H9 (cell line): ENCODE data around the gene KEL. TPM values are rescaled to one million over a fixed set of nuclear protein-coding genes. Genes with fewer than 3 reads are reported as not detected.

Experiments used
- DNase-seq: peaks from one replicate; pipeline ENCODE4 v3.0.0-alpha.2; 2017
- H2AFZ ChIP-seq: one replicate; pipeline ENCODE4 v1.6.1; 2013; ENCODE audit warnings: mild to moderate bottlenecking, low read length, control low read depth, moderate library complexity
- H2AK5ac ChIP-seq: 2 replicates; pipeline ENCODE4 v1.6.1; 2013; ENCODE audit warnings: low read length, control low read depth, mixed read lengths; ENCODE audit not compliant: insufficient read length
- H2BK120ac ChIP-seq: one replicate; pipeline ENCODE4 v1.6.1; 2013; ENCODE audit warnings: low read depth, mild to moderate bottlenecking, low read length, control low read depth, inconsistent platforms; ENCODE audit not compliant: poor library complexity, severe bottlenecking
- H2BK12ac ChIP-seq: 2 replicates; pipeline ENCODE4 v1.6.1; 2013; ENCODE audit warnings: low read length, control low read depth, mixed read lengths, low read depth; ENCODE audit not compliant: insufficient read length
- H2BK15ac ChIP-seq: 2 replicates; pipeline ENCODE4 v1.6.1; 2013; ENCODE audit warnings: low read depth, low read length, control low read depth
- H2BK20ac ChIP-seq: one replicate; pipeline ENCODE4 v1.6.1; 2013; ENCODE audit warnings: low read depth, mild to moderate bottlenecking, low read length, control low read depth, inconsistent platforms; ENCODE audit not compliant: poor library complexity, severe bottlenecking
- H2BK5ac ChIP-seq: 2 replicates; pipeline ENCODE4 v1.6.1; 2013; ENCODE audit warnings: low read length, control low read depth, mixed read lengths; ENCODE audit not compliant: insufficient read length
- H3K14ac ChIP-seq: 2 replicates; pipeline ENCODE4 v1.6.1; 2013; ENCODE audit warnings: low read length, control low read depth; ENCODE audit not compliant: insufficient read depth
- H3K18ac ChIP-seq: 2 replicates; pipeline ENCODE4 v1.6.1; 2013; ENCODE audit warnings: low read depth, mild to moderate bottlenecking, mixed read lengths, low read length, control low read depth; ENCODE audit not compliant: insufficient read length
- H3K23ac ChIP-seq: 2 replicates; pipeline ENCODE4 v1.6.1; 2013; ENCODE audit warnings: low read length, control low read depth, mixed read lengths, low read depth; ENCODE audit not compliant: insufficient read length
- H3K23me2 ChIP-seq: 2 replicates; pipeline ENCODE4 v1.6.1; 2013; ENCODE audit warnings: low read depth, mild to moderate bottlenecking, mixed read lengths, low read length, control low read depth; ENCODE audit not compliant: insufficient read length, poor library complexity, severe bottlenecking
- H3K27ac ChIP-seq: 2 replicates; pipeline ENCODE4 v1.5.1; 2013; ENCODE audit warnings: low read length, control low read depth, mixed read lengths, low read depth; ENCODE audit not compliant: insufficient read length
- H3K27me3 ChIP-seq: 2 replicates; pipeline ENCODE4 v1.6.1; 2013; ENCODE audit warnings: low read length, control low read depth, inconsistent platforms; ENCODE audit not compliant: insufficient read depth
- H3K4ac ChIP-seq: 2 replicates; pipeline ENCODE4 v1.6.1; 2013; ENCODE audit warnings: low read depth, mild to moderate bottlenecking, control low read depth, inconsistent platforms, low read length, moderate library complexity
- H3K4me1 ChIP-seq: 2 replicates; pipeline ENCODE4 v1.6.1; 2013; ENCODE audit warnings: low read length, control low read depth, inconsistent platforms; ENCODE audit not compliant: insufficient read depth
- H3K4me2 ChIP-seq: 2 replicates; pipeline ENCODE4 v1.6.1; 2013; ENCODE audit warnings: low read length, control low read depth, mixed read lengths; ENCODE audit not compliant: insufficient read length, insufficient read depth
- H3K56ac ChIP-seq: 2 replicates; pipeline ENCODE4 v1.6.1; 2013; ENCODE audit warnings: low read depth, mild to moderate bottlenecking, mixed read lengths, low read length, control low read depth; ENCODE audit not compliant: insufficient read length
- H3K79me1 ChIP-seq: 2 replicates; pipeline ENCODE4 v1.6.1; 2013; ENCODE audit warnings: low read depth, mild to moderate bottlenecking, moderate library complexity, low read length, control low read depth, inconsistent platforms; ENCODE audit not compliant: insufficient read depth, poor library complexity, severe bottlenecking
- H3K79me2 ChIP-seq: 2 replicates; pipeline ENCODE4 v1.6.1; 2013; ENCODE audit warnings: low read length, control low read depth, inconsistent platforms; ENCODE audit not compliant: insufficient read depth
- H3K9ac ChIP-seq: 2 replicates; pipeline ENCODE4 v1.6.1; 2013; ENCODE audit warnings: low read length, control low read depth, mixed read lengths; ENCODE audit not compliant: insufficient read length; ENCODE audit errors: extremely low read depth
- H3K9me3 ChIP-seq: one replicate; pipeline ENCODE4 v1.6.1; 2013; ENCODE audit warnings: low read depth, low read length, inconsistent platforms; ENCODE audit not compliant: control insufficient read depth
- H3T11ph ChIP-seq: one replicate; pipeline ENCODE4 v1.6.1; 2013; ENCODE audit warnings: mild to moderate bottlenecking, low read length, control low read depth, inconsistent platforms
- H4K20me1 ChIP-seq: one replicate; pipeline ENCODE4 v1.6.1; 2013; ENCODE audit not compliant: control insufficient read depth, insufficient read length, insufficient read depth
- H4K5ac ChIP-seq: 2 replicates; pipeline ENCODE4 v1.6.1; 2013; ENCODE audit warnings: low read depth, mild to moderate bottlenecking, mixed read lengths, low read length, control low read depth; ENCODE audit not compliant: insufficient read length
- H4K8ac ChIP-seq: replicated peaks from 2 replicates; pipeline ENCODE4 v1.6.1; 2013; ENCODE audit warnings: low read length, control low read depth, mixed read lengths, low read depth; ENCODE audit not compliant: insufficient read length
- H4K91ac ChIP-seq: 2 replicates; pipeline ENCODE4 v1.6.1; 2013; ENCODE audit warnings: low read depth, mild to moderate bottlenecking, moderate library complexity, mixed read lengths, low read length, control low read depth; ENCODE audit not compliant: insufficient read length
- H3K27ac Mint-ChIP-seq, 3 experiments: 2 replicates in 2 of 3; 3 replicates in 1 of 3; pipeline ENCODE4 v1.8.0; 2020 to 2021; ENCODE audit warnings: mixed read lengths in 3 of 3, mild to moderate bottlenecking in 1 of 3, moderate library complexity in 1 of 3
- H3K27me3 Mint-ChIP-seq: 2 replicates; pipeline ENCODE4 v1.8.0; 2021; ENCODE audit warnings: low read depth, mild to moderate bottlenecking, moderate library complexity, mixed read lengths
- H3K36me3 Mint-ChIP-seq, 3 experiments: 2 replicates in 2 of 3; 3 replicates in 1 of 3; pipeline ENCODE4 v1.8.0; 2020 to 2021; ENCODE audit warnings: low read depth in 3 of 3, mixed read lengths in 3 of 3; ENCODE audit not compliant: insufficient read depth in 1 of 3
- H3K4me1 Mint-ChIP-seq, 2 experiments: 2 replicates each; pipeline ENCODE4 v1.8.0; 2020; ENCODE audit warnings: mixed read lengths in 2 of 2
- H3K4me3 Mint-ChIP-seq, 2 experiments: 2 replicates in 1 of 2; 3 replicates in 1 of 2; pipeline ENCODE4 v1.8.0; 2020 to 2021; ENCODE audit warnings: mild to moderate bottlenecking in 2 of 2, mixed read lengths in 2 of 2, moderate library complexity in 1 of 2
- H3K9me3 Mint-ChIP-seq, 2 experiments: 2 replicates in 1 of 2; 3 replicates in 1 of 2; pipeline ENCODE4 v1.8.0; 2020; ENCODE audit warnings: mild to moderate bottlenecking in 2 of 2, mixed read lengths in 2 of 2, moderate library complexity in 1 of 2
- WGBS: extraction: QIAGEN DNeasy Blood & Tissue Kit; methylation state at CpG from one replicate; pipeline ENCODE4 v1.1.7; 2013; ENCODE audit warnings: missing lambda C conversion rate, low lambda C conversion rate, mixed read lengths; ENCODE audit not compliant: insufficient read length; ENCODE audit errors: extremely low coverage; 5-methylcytosine and 5-hydroxymethylcytosine counted together
- total RNA-seq: library from RNA; stranded (reverse); gene quantifications from 2 replicates; pipeline ENCODE4 v1.2.1, GENCODE V29; 2021
- TF ChIP-seq, protein P1 (sequence below): fragments of 200-600 bp; sonication (generic); conservative IDR thresholded peaks from 3 replicates; pipeline ENCODE4 v1.8.0; 2021; ENCODE audit warnings: antibody characterized with exemption, mild to moderate bottlenecking

Gene KEL
- total RNA-seq, 1 experiment from 2014 or later, result 1.5 TPM

DNA sequence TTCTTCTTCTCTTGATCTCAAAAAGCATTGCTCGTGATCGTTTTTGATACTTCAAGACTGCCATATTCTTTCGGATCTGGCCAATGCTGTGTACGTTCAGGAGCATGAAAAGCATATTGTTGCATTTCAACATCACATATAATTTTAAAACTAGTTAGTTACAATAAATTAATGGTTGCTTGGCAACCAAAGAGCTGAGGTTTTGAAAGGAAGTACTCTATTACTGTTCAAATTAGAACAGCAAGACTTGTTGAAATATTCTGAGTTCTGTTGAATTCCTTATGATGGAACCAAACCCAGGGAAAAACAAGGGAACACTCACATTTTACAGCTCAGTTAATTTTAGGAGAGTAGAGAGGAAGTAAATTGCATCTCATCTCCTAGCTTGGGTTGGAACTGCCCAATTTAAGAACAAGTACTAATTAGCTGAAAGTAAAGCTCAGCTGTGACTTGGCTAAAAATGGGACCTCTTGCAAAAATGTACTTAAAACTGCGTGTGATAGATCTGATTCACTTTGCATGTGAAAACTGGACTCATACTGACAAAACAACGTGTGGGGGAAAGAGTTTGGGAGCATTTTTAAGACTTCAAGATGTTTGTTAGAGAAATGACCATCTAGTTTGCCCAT, 43.6 kb upstream of the KEL start:
- Histone ChIP-seq H4K8ac (no peak overlapping the region), H3K4ac (no peak overlapping the region), H3T11ph (no peak overlapping the region), H3K23ac (no peak overlapping the region), H3K79me1 (no peaks in the 10 kb centered on the region), H4K5ac (no peak overlapping the region), H2AFZ (no peak overlapping the region), H4K91ac (no peak overlapping the region), H2BK120ac (no peak overlapping the region), H2BK5ac (no peak overlapping the region), H3K23me2 (no peaks in the 10 kb centered on the region), H3K9ac (no peak overlapping the region), H3K79me2 (no peaks in the 10 kb centered on the region), H3K9me3 (no peaks in the 10 kb centered on the region), H3K27me3 (no peaks in the 10 kb centered on the region), H3K4me1 (no peaks in the 10 kb centered on the region), H2BK20ac (no peak overlapping the region), H4K20me1 (no peaks in the 10 kb centered on the region), H3K14ac (no peak overlapping the region), H2AK5ac (no peak overlapping the region), H3K27ac (no peak overlapping the region), H2BK12ac (no peak overlapping the region), H2BK15ac (no peak overlapping the region), H3K56ac (no peak overlapping the region), H3K18ac (no peak overlapping the region), H3K4me2 (no peak overlapping the region)
- Mint-ChIP-seq H3K9me3 (peaks cover 0 to under 1% of the 10 kb centered on the region in 2 experiments; a peak in 2 of 5 replicates), H3K27ac (no peak overlapping the region), H3K4me1 (peaks cover 1 to 10% of the 10 kb centered on the region in 2 experiments; a peak in 2 of 4 replicates), H3K36me3 (no peaks in the 10 kb centered on the region; a peak in 1 of 7 replicates), H3K4me3 (no peak overlapping the region), H3K27me3 (peaks cover 2% of the 10 kb centered on the region)
- no peak for DNase-seq
- TF ChIP-seq, protein P1, sequence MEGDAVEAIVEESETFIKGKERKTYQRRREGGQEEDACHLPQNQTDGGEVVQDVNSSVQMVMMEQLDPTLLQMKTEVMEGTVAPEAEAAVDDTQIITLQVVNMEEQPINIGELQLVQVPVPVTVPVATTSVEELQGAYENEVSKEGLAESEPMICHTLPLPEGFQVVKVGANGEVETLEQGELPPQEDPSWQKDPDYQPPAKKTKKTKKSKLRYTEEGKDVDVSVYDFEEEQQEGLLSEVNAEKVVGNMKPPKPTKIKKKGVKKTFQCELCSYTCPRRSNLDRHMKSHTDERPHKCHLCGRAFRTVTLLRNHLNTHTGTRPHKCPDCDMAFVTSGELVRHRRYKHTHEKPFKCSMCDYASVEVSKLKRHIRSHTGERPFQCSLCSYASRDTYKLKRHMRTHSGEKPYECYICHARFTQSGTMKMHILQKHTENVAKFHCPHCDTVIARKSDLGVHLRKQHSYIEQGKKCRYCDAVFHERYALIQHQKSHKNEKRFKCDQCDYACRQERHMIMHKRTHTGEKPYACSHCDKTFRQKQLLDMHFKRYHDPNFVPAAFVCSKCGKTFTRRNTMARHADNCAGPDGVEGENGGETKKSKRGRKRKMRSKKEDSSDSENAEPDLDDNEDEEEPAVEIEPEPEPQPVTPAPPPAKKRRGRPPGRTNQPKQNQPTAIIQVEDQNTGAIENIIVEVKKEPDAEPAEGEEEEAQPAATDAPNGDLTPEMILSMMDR, result no peak
- WGBS, result no CpG with 5 or more reads among the region's 6 CpGs
